Left lung (tissue), 10 donors: ENCODE results near the gene FAM135A. TPM values are rescaled to one million over a fixed set of nuclear protein-coding genes. Genes with fewer than 3 reads are reported as not detected.
"Not testable (repeated sequence)": the region's sequence is repeated elsewhere in the genome, so short reads cannot be mapped to it uniquely, and the experiment has no call there.

Experiments used
- ATAC-seq: fragments of 200-7000 bp; cut with Tn5 transposase; one replicate; pipeline ENCODE4 v1.9.1; 2020; ENCODE audit warnings: moderate library complexity
- DNase-seq, 4 donors: peaks; one replicate each; pipeline ENCODE4 v3.0.0-alpha.2; 2013 to 2020
- H3K27ac ChIP-seq, 2 donors: fragments of 200-600 bp; sonication (generic) in 1 of 2; one replicate each; pipeline versions ENCODE4 v1.5.0 to v1.8.0; 2020 to 2021
- H3K27me3 ChIP-seq, 2 donors: fragments of 200-600 bp; sonication (generic) in 1 of 2; one replicate each; pipeline versions ENCODE4 v1.5.0 to v1.8.0; 2020 to 2021
- H3K36me3 ChIP-seq, 2 donors: fragments of 200-600 bp; sonication (generic) in 1 of 2; one replicate each; pipeline versions ENCODE4 v1.5.0 to v1.8.0; 2020 to 2021
- H3K4me1 ChIP-seq, 2 donors: fragments of 200-600 bp; one replicate each; pipeline ENCODE4 v1.8.0; 2021
- H3K4me3 ChIP-seq, 2 donors: fragments of 200-600 bp; sonication (generic) in 1 of 2; one replicate each; pipeline versions ENCODE4 v1.5.0 to v1.8.0; 2020 to 2021; ENCODE audit warnings: mild to moderate bottlenecking in 1 of 2
- H3K9me3 ChIP-seq, 2 donors: fragments of 200-600 bp; sonication (generic) in 1 of 2; one replicate each; pipeline versions ENCODE4 v1.5.0 to v1.8.0; 2020 to 2021
- intact Hi-C, 2 donors: fragments of 100-400 bp; cut with DNase I; formaldehyde crosslinking; loops; one replicate each; pipeline versions ENCODE4 v1.11.2 to v1.14.2; 2022
- polyA plus RNA-seq, 6 donors: library from polyadenylated mRNA; unstranded; fragments of 120-200 nt; gene quantifications; one replicate each; pipeline ENCODE4 v1.2.1, GENCODE V29; 2013; ENCODE audit not compliant: insufficient read length in 6 of 6
- total RNA-seq, 2 donors: library from RNA; stranded (reverse); fragmentation: NEBNext Ultra II Directional; extraction: Animal tissue kit (Norgen Biotek cat#: 25700); gene quantifications; one replicate each; pipeline ENCODE4 v1.2.1, GENCODE V29; 2021
- TF ChIP-seq, protein P1 (sequence below), 2 donors: fragments of 200-600 bp; sonication (generic) in 1 of 2; IDR thresholded peaks; one replicate each; pipeline versions ENCODE4 v1.5.0 to v1.8.0; 2021; ENCODE audit warnings: antibody characterized with exemption in 2 of 2
- donor health status: DM: no; HTN: yes; CAD: no.
- donor health status: DM: no; HTN: no; CAD: no.

Gene FAM135A
- total and polyA plus RNA-seq, 8 donors = 21.9 to 28.8 (median 25.8) TPM

GRCh38 chr6:70549327-70549726 is 136.0 kb downstream of the FAM135A start:
- H3K36me3 ChIP-seq = peaks cover 0 to 4% of the 10 kb centered on the region in 2 donors
- H3K4me1 ChIP-seq = no peaks in the 10 kb centered on the region
- no peak for DNase-seq
- intact Hi-C loops = no loop called here
- no peaks in the 10 kb centered on the region for H3K27me3 ChIP-seq
- TF ChIP-seq, protein P1, sequence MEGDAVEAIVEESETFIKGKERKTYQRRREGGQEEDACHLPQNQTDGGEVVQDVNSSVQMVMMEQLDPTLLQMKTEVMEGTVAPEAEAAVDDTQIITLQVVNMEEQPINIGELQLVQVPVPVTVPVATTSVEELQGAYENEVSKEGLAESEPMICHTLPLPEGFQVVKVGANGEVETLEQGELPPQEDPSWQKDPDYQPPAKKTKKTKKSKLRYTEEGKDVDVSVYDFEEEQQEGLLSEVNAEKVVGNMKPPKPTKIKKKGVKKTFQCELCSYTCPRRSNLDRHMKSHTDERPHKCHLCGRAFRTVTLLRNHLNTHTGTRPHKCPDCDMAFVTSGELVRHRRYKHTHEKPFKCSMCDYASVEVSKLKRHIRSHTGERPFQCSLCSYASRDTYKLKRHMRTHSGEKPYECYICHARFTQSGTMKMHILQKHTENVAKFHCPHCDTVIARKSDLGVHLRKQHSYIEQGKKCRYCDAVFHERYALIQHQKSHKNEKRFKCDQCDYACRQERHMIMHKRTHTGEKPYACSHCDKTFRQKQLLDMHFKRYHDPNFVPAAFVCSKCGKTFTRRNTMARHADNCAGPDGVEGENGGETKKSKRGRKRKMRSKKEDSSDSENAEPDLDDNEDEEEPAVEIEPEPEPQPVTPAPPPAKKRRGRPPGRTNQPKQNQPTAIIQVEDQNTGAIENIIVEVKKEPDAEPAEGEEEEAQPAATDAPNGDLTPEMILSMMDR (IDR thresholded peaks at IDR 0.05) = no peak
- no peak overlapping the region for H3K27ac ChIP-seq
- no peak for ATAC-seq
- no peak overlapping the region for H3K4me3 ChIP-seq
- no peaks in the 10 kb centered on the region for H3K9me3 ChIP-seq

GRCh38 chr6:70551566-70551965 is 138.3 kb downstream of the FAM135A start:
- no peaks in the 10 kb centered on the region for H3K4me1 ChIP-seq
- no peaks in the 10 kb centered on the region for H3K27me3 ChIP-seq
- intact Hi-C loops = no loop called here
- no peaks in the 10 kb centered on the region for H3K9me3 ChIP-seq
- no peak overlapping the region for H3K27ac ChIP-seq
- H3K36me3 ChIP-seq = peaks cover 0 to 4% of the 10 kb centered on the region in 2 donors
- DNase-seq (no peak), ATAC-seq (peak; percentile 34)
- no peak overlapping the region for H3K4me3 ChIP-seq
- TF ChIP-seq, protein P1 (IDR thresholded peaks at IDR 0.05) = no peak

- intact Hi-C loops, H3K36me3 ChIP-seq, H3K4me3 ChIP-seq, H3K4me1 ChIP-seq, H3K27me3 ChIP-seq, DNase-seq, H3K27ac ChIP-seq, H3K9me3 ChIP-seq: not testable (repeated sequence)
- ATAC-seq = peak; percentile 59
These were observed 139.1 kb downstream of the FAM135A start for GRCh38 chr6:70552286-70552940.

- no peak for DNase-seq
- Histone ChIP-seq H3K9me3 (no peaks in the 10 kb centered on the region), H3K27ac (no peak overlapping the region), H3K4me1 (no peaks in the 10 kb centered on the region), H3K4me3 (no peak overlapping the region), H3K36me3 (peaks cover 0 to 4% of the 10 kb centered on the region in 2 donors), H3K27me3 (no peaks in the 10 kb centered on the region)
- TF ChIP-seq, protein P1 (IDR thresholded peaks at IDR 0.05) = no peak
- ATAC-seq = no peak
- intact Hi-C loops = no loop called here
These were observed 139.7 kb downstream of the FAM135A start for GRCh38 chr6:70552974-70553373.

- Histone ChIP-seq H3K4me1 (no peaks in the 10 kb centered on the region), H3K27me3 (no peaks in the 10 kb centered on the region), H3K27ac (no peak overlapping the region), H3K9me3 (no peaks in the 10 kb centered on the region), H3K36me3 (no peaks in the 10 kb centered on the region), H3K4me3 (no peak overlapping the region)
- ATAC-seq = no peak
- no peak for DNase-seq
- intact Hi-C loops = no loop called here
- TF ChIP-seq, protein P1 (IDR thresholded peaks at IDR 0.05) = no peak
These were observed 144.7 kb downstream of the FAM135A start for GRCh38 chr6:70557998-70558397.

DNA sequence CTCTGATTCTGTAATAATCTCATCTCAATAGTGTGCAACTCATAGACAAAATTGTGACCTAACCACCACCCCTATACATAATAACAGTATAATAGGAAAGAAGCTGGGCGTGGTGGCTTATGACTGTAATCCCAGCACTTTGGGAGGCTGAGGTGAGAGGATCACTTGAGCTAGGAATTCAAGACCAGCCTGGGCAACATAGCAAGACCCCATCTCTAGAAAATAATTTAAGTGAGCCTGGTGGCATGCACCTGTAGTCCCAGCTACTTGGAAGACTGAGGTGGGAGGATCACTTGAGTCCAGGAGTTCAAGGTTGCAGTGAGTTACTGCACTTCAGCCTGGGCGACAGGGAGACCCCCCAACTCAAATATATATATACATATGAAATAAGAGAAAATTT is 149.1 kb downstream of the FAM135A start:
- DNase-seq, H3K4me3 ChIP-seq, H3K27ac ChIP-seq, intact Hi-C loops, H3K4me1 ChIP-seq, H3K36me3 ChIP-seq, ATAC-seq, H3K27me3 ChIP-seq, H3K9me3 ChIP-seq: not testable (repeated sequence)
